Measurements from ENCODE around the gene DIAPH3.

GRCh38 chr13:59914556-59914955 is 249.2 kb downstream of the DIAPH3 start:
- TF ChIP-seq POLR2AphosphoS5 (IDR thresholded peaks at IDR 0.05; ENCODE audit: low read depth, low read length) (no peak), TAF1 (IDR thresholded peaks at IDR 0.05; ENCODE audit: low read depth, low read length) (no peak), POLR2A (IDR thresholded peaks at IDR 0.05; ENCODE audit: low read depth, low read length) (no peak)
